GM12874 (cell line): ENCODE data around the gene PAGE3.

Source experiments
- TF ChIP-seq, protein P1 (sequence below): IDR thresholded peaks from 2 replicates; pipeline ENCODE4 v1.5.1; 2011; ENCODE audit warnings: low read depth, mild to moderate bottlenecking, control low read depth, low read length, moderate library complexity; ENCODE audit not compliant: insufficient read depth

Gene PAGE3

GRCh38 chrX:55264816-55265215 is at the start of gene PAGE3:
Gene PAGE3 (minus strand): TSS chrX:55264916. CDS start chrX:55263903, 1,013 bp downstream.
- TF ChIP-seq, protein P1, sequence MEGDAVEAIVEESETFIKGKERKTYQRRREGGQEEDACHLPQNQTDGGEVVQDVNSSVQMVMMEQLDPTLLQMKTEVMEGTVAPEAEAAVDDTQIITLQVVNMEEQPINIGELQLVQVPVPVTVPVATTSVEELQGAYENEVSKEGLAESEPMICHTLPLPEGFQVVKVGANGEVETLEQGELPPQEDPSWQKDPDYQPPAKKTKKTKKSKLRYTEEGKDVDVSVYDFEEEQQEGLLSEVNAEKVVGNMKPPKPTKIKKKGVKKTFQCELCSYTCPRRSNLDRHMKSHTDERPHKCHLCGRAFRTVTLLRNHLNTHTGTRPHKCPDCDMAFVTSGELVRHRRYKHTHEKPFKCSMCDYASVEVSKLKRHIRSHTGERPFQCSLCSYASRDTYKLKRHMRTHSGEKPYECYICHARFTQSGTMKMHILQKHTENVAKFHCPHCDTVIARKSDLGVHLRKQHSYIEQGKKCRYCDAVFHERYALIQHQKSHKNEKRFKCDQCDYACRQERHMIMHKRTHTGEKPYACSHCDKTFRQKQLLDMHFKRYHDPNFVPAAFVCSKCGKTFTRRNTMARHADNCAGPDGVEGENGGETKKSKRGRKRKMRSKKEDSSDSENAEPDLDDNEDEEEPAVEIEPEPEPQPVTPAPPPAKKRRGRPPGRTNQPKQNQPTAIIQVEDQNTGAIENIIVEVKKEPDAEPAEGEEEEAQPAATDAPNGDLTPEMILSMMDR: no peak

DNA sequence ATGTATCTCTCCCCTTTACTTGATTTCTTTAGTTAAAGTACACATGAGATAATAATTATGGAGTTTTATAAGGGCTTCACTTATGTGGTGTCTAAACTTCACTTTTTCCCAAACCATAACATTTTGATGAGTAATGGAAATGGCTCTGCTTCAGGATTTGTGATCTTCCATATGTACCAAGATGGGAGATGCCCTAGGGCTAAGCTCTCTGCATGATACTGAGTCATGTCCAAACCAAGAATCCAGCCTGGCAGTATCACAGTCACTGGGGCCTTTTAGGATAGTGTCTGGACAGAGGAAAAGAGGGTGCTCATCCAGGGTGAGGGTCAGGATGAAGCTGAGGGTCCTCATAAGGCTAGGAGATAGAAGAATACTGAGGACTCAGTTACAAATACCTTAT is 47.9 kb upstream of the PAGE3 start:
- TF ChIP-seq, protein P1: no peak

DNA sequence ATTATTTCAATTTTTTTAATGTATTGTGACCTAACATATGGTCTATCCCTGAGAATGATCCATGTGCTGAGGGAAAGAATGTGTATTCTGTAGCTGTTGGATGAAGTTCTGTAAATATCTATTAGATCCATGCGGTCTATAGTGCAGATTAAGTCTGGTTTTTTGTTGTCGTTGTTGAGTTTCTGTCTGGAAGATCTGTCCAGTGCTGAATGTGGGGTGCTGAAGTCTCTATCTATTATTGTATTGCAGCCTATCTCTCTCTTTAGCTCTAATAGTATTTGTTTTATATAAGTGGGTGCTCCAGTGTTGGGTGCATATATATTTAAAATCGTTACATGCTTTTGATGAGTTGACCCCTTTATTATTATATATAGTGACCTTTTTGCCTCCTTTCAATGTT is 26.2 kb upstream of the PAGE3 start:
- TF ChIP-seq, protein P1: no peak

DNA sequence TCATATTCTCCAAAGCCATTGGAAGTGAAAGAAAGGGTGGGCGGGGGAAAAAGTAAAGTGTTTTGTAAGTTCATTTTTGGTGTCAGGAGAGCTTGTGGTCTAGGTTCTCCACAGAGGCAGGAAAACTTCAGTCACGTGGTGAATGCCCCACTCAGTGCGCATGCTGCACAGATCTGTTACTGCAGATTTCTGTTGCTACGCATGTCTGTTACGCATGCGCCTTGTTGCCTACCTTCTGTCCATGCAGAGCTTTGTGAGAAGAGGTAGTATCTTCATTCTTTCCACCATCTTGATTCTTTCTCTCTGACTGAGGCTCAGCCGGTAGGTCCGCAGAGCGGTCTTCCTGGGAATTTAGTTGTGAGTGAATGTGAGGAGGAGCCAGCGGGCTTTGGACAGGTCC is 15.1 kb upstream of the PAGE3 start:
- TF ChIP-seq, protein P1: no peak

GRCh38 chrX:55260806-55261205 is 3.9 kb downstream of the PAGE3 start:
- TF ChIP-seq, protein P1: no peak

DNA sequence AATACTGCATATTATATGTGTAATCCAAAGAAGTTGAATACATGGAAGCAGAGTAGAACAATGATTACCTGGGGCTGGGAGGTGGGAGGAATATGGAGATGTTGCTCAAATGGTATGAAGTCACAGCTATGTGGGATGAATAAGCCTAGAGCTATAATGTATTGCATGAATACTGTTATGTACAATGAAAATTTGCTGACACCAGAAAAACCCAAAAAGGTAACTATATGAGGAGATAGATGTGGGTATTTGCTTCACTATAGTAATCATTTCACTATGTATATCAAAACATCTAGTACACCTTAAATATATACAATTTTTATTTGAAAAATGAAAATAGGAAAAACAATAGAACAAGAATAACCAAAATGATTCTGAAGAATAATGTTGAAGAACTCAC is 11.2 kb downstream of the PAGE3 start:
- TF ChIP-seq, protein P1: no peak

GRCh38 chrX:55240788-55241340 is 23.9 kb downstream of the PAGE3 start:
- TF ChIP-seq, protein P1: no peak
